ENCODE measurements around the gene CARD6.
A peak's percentile ranks its signal among the peaks of the same experiment; 100 is the strongest.
"Not testable (repeated sequence)": the region's sequence is repeated elsewhere in the genome, so short reads cannot be mapped to it uniquely, and the experiment has no call there.

CARD6 gene

DNA sequence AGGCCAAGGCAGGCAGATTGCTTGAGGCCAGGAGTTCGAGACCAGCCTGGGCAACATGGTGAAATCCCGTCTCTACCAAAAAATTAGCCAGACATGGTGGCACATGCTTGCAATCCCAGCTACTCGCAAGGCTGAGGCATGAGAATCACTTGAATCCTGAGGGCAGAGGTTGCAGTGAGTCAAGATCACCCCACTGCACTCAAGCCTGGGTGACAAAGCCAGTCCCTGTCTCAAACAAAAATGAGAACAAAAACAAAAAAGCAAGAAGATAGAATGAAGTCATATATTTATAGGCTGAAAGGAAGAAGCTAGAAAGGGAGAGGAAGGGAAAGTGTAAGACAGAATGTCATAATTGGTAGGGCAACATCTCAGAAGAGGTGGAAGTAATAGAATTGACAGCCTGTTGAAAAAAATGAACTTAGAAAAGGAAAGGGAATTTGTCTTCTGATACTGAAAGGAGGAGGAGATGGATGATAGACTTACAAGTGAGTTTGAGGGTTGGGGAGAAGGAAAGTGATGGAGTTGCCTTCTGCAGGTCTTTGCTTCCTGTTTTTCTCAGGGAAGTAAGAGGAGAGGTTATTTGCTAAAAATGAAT lies 32.2 kb downstream of the CARD6 start:
- DNase-seq (ENCODE audit: low spot score) = no peak

DNA sequence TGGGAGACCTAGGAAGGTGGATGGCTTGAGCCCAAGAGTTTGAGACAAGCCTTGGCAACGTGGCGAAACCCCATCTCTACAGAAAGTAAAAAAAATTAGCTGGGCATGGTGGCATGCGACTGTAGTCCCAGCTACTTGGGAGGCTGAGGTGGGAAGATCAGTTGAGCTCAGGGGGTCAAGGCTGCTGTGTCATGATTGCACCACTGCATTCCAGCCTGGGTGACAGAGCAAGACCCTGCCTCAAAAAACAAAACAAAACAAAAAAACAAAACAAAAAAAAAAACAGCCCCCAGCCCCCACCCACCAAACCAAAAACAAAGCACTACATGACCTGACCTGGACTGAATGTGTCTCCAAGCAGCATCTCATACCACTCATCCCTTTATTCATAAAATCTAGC lies 34.8 kb downstream of the CARD6 start:
- no peak for DNase-seq (ENCODE audit: low spot score)

DNA sequence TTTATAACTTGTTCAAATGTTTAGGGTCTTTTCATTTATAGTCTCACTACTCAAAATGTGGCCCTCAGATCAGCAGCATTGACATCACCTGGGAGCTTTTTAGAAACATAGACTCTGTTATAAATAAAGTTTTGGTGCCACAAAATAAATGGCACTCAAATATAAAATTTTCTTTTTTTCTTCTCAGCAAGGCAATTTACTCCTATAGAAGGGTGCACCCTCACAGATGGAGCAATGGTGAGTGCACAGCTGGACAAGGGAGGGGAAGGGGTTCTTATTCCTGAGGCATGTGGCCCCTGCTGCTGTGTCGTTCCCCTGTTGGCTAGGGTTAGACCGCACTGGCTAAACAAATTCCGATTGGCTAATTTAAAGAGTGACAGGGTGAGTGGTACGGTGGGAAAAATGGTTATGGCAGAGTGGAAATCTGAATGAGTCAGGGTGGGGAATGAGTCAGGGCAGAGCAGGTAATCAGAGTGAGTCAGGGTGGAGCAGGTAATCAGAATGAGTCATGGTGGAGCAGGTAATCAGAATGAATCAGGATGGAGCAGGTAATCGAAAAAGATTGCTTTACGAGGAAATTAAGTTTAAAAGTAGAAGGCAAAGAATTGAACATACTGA lies 36.3 kb downstream of the CARD6 start:
- no peak for DNase-seq (ENCODE audit: low spot score)

DNA sequence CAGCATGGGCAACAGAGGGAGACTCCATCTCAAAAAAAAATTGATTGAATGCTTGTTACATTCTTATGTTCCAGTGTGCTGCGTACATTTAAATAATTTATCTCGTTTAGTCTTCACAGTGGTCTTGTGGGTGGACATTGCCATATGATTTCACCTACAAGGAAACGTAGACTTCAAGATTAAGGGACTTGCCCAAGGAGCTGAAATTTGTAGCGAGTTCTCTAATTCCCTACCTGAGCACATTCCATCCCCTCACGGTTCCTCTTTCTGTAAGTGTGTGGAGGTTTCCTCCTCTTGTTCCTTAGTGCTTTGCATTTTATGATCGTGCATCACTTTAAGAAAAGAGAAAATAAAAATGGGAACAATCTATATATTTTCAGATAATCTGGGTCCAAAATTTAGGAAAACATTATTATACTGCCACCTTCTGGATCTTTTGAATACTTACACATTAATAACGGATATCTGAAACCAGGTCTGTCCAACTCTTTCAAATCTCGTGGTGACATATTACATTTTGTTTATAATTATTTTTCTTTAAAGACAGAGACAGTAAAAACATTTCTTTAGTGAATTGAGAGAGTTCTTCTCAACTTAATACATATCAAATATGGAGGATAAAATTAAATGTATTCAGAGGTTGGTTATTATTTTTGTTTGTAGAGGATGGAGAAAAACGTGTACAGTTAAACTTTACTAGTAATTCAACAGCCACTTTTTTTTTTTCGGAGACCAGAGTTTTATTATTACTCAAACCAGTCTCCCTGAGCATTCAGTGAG lies 38.2 kb downstream of the CARD6 start:
- DNase-seq (ENCODE audit: low spot score) = peak; percentile 50

DNA sequence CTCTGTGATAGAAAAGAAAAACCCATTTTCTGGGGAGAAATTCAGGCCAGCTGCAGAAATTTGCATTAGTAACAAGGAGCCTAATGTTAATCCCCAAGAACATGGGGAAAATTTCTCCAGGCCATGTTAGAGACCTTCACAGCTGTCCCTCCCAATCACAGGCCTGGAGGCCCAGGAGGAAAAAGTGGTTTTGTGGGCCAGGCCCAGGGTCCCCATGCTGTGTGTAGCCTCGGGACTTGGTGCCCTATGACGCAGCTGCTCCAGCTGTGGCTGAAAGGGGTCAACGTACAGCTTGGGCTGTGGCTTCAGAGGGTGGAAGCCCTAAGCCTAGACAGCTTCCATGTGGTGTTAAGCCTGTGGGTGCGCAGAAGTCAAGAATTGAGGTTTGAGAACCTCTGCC lies 41.1 kb downstream of the CARD6 start:
- DNase-seq (ENCODE audit: low spot score) = no peak

DNA sequence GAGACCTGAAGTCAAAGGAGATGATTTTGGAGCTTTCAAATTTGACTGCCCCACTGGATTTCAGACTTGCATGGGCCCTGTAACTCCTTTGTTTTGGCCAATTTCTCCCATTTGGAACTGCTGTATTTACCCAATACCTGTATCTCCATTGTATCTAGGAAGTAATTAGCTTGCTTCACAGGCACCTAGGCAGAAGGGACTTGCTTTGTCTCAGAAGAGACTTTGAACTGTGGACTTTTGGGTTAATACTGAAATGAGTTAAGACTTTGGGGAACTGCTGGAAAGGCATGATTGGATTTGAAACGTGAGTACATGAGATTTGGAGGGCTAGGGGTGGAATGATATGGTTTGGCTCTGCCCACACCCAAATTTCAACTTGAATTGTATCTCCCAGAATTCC lies 41.9 kb downstream of the CARD6 start:
- DNase-seq (ENCODE audit: low spot score) = not testable (repeated sequence)

DNA sequence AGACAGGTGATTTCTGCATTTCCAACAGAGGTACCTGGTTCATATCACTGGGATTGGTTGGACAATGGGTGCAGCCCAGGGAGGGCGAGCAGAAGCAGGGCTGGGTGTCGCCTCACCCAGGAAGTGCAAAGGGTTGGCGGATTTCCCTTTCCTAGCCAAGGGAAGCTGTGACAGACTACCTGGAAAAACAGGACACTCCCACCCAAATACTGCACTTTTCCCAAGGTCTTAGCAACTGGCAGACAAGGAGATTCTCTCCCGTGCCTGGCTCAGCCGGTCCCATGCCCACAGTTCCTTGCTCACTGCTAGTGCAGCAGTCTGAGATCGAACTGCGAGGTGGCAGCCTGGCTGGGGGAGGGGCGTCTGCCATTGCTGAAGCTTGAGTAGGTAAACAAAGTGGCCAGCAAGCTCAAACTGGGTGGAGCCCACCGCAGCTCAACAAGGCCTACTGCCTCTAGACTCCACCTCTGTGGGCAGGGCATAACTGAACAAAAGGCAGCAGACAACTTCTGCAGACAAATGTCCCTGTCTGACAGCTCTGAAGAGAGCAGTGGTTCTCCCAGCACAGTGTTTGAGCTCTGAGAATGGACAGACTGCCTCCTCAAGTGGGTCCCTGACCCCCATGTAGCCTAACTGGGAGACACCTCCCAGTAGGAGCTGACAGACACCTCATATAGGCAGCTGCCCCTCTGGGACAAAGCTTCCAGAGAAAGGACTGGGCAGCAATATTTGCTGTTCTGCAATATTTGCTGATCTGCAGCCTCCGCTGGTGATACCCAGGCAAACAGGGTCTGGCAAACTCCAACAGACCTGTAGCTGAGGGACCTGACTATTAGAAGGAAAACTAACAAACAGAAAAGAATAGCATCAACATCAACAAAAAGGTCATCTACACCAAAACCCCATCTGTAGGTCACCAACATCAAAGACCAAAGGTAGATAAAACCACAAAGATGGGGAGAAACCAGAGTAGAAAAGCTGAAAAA lies 54.6 kb downstream of the CARD6 start:
- not testable (repeated sequence) for DNase-seq (ENCODE audit: low spot score)

DNA sequence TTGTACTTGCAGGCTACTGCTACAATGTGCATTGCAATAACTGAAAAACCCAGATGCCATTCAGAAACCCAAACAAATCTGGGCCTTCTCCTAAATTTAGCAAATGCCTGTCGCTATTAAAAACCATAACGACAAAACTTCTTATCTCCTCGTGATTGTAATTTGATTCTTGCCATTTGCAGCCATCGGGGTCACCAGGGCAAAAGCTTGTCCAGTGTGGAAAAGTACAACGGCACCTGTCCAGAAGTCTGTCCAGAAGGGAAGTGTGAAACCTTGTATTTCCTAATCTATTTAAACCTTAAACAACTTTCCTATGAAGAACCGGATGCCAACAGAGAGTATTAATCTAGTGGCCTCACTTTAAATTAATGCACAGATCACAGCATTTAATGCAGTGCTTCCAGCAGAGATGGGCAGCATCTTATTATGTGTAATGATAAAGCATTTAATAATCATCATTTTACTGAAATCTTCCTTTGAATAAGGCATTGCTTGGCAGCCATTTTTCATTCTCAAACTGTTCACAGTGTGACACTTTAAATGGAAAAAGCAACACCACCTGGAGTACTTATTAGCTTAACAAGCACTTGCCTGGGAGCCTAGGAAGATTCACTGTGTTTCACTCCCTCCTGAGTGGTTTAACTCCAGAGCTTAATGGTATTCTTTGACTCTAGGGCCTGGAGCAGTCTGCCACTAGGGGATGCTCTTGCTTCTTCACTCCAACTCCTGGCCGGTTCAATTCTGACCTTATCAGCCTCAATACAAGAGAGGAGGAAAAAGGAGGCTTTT lies 63.2 kb downstream of the CARD6 start:
- DNase-seq (ENCODE audit: low spot score) = peak; percentile 52

DNA sequence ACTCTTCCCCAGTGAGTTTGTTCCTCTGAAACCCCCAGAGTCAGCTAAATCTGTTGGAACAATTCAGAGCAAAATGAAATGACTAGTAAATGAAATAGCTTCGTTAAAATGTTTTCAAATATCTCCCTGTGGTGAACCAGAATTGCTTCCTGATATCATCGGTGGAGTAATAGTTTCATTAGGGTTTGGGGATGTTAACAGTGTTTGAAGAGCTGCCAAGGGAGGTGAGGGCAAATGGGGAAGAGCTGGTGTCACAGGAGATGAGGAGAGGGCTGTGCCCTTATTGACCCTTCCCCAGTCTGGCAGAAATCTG lies 63.8 kb downstream of the CARD6 start:
- DNase-seq (ENCODE audit: low spot score) = no peak

DNA sequence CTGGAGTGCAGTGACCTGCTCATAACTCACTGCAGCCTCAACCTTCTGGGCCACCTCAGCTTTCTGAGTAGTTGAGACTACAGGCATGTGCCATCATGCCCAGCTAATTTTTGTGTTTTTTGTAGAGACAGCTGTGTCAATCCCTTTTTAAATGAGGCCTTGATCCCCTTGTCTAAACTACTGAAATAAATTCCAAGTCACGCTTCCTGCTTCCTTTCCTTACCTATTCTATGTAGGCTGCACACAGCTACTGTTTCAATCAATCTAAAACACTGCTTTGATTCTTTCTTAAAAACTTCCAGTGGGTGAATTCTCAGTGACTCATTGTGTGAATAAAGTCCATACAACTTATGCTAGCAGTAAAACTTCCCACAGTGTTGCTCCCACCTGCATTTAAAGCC lies 65.2 kb downstream of the CARD6 start:
- no peak for DNase-seq (ENCODE audit: low spot score)

DNA sequence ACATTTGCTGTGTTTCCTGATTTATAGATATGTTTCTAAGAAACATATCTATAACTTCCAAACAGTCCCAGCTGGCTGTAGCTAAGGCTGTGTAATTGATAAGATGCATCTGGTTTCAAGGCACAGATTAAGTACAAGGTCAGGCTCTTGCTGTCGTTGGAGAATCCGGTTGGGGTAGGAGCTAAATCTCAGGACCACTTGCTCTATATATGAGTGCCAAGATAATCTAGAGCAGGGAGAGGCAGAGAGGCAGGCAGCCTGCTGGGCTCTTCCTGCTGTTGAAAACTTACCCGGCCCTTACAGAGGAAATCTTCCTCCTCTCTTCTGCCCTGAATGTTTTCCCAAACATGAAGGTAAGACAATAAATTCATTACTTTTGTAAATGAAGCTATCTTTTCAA lies 68.1 kb downstream of the CARD6 start, which contains the start of gene C7:
C7 (plus strand) TSS at position 234 of the 400 bp plus-strand sequence; CDS start at position 348, 114 bp downstream.
- no peak for DNase-seq (ENCODE audit: low spot score)

DNA sequence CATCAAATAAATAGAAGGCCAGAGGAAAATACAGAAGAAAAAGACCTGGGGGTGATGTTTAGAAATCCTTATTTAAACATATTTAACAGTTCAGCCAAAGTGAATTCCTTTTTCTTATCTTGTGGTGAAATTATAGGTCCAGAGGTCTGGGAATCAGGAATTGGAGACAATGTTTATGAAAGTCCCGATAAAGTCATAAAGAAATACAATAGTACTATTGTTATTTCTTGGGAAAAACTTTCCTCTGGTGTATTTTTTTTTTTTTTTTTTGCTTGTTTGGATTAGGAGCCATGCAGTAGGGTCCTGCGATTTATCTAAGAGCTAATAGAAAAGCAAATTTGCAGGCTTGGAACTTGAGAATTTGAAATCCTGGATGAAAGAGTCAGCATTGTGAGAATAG lies 68.6 kb downstream of the CARD6 start:
- DNase-seq (ENCODE audit: low spot score) = no peak
